Neuronal stem cell (in vitro differentiated cells): ENCODE data around the gene BLCAP.
"Not testable (repeated sequence)": the region's sequence is repeated elsewhere in the genome, so short reads cannot be mapped to it uniquely, and the experiment has no call there.

ENCODE experiments used
- DNase-seq: peaks from one replicate; pipeline ENCODE4 v3.0.0-alpha.2; 2013; ENCODE audit warnings: low spot score
- H2AFZ ChIP-seq: one replicate; pipeline ENCODE4 v1.6.1; 2013; ENCODE audit warnings: mild to moderate bottlenecking, low read length, inconsistent platforms
- H2AK5ac ChIP-seq: 2 replicates; pipeline ENCODE4 v1.6.1; 2013; ENCODE audit warnings: low read depth, mild to moderate bottlenecking, inconsistent platforms, low read length, moderate library complexity, mixed read lengths
- H2BK120ac ChIP-seq: 2 replicates; pipeline ENCODE4 v1.6.1; 2013; ENCODE audit warnings: low read depth, mild to moderate bottlenecking, inconsistent platforms, low read length, moderate library complexity, mixed read lengths
- H2BK12ac ChIP-seq: one replicate; pipeline ENCODE4 v1.6.1; 2013; ENCODE audit warnings: low read length, inconsistent platforms
- H2BK15ac ChIP-seq: 2 replicates; pipeline ENCODE4 v1.6.1; 2013; ENCODE audit warnings: mild to moderate bottlenecking, low read length, inconsistent platforms, mixed read lengths
- H2BK5ac ChIP-seq: one replicate; pipeline ENCODE4 v1.6.1; 2013; ENCODE audit warnings: inconsistent platforms, mild to moderate bottlenecking, low read length, moderate library complexity
- H3K14ac ChIP-seq: one replicate; pipeline ENCODE4 v1.6.1; 2013; ENCODE audit warnings: low read length, inconsistent platforms
- H3K18ac ChIP-seq: 2 replicates; pipeline ENCODE4 v1.6.1; 2013; ENCODE audit warnings: low read length, inconsistent platforms
- H3K23ac ChIP-seq: 2 replicates; pipeline ENCODE4 v1.6.1; 2013; ENCODE audit warnings: low read depth, mild to moderate bottlenecking, mixed read lengths, low read length, inconsistent platforms; ENCODE audit not compliant: poor library complexity
- H3K27ac ChIP-seq: replicated peaks from 3 replicates; pipeline ENCODE4 v1.5.1; 2013; ENCODE audit warnings: low read length, inconsistent platforms
- H3K27me3 ChIP-seq, 3 experiments: 2 replicates each; pipeline ENCODE4 v1.6.1; 2013; ENCODE audit warnings: low read length in 3 of 3, mild to moderate bottlenecking in 2 of 3, inconsistent platforms in 1 of 3, low read depth in 1 of 3, mixed read lengths in 1 of 3, moderate library complexity in 1 of 3; ENCODE audit not compliant: control insufficient read depth in 3 of 3, insufficient read depth in 3 of 3
- H3K36me3 ChIP-seq, 2 donors: replicated peaks in 1 of 2; 2 replicates each; pipeline ENCODE4 v1.6.1; 2013; ENCODE audit warnings: low read length in 2 of 2; ENCODE audit not compliant: control insufficient read depth in 2 of 2, insufficient read depth in 2 of 2
- H3K4ac ChIP-seq: 2 replicates; pipeline ENCODE4 v1.6.1; 2013; ENCODE audit warnings: inconsistent platforms, mild to moderate bottlenecking, low read length, moderate library complexity
- H3K4me1 ChIP-seq, 2 donors: 1 replicate in 1 of 2; 2 replicates in 1 of 2; pipeline ENCODE4 v1.6.1; 2013; ENCODE audit warnings: low read length in 2 of 2, low read depth in 1 of 2; ENCODE audit not compliant: control insufficient read depth in 2 of 2, insufficient read depth in 1 of 2
- H3K4me2 ChIP-seq: one replicate; pipeline ENCODE4 v1.6.1; 2013; ENCODE audit warnings: mild to moderate bottlenecking, low read length, inconsistent platforms; ENCODE audit not compliant: insufficient read depth, poor library complexity, severe bottlenecking
- H3K4me3 ChIP-seq, 2 donors: 2 replicates each; pipeline ENCODE4 v1.5.1; 2013; ENCODE audit warnings: low read length in 2 of 2, mild to moderate bottlenecking in 2 of 2, inconsistent platforms in 1 of 2, moderate library complexity in 1 of 2
- H3K79me1 ChIP-seq: one replicate; pipeline ENCODE4 v1.6.1; 2013; ENCODE audit warnings: low read depth, mild to moderate bottlenecking, inconsistent platforms, low read length, moderate library complexity
- H3K9ac ChIP-seq: one replicate; pipeline ENCODE4 v1.6.1; 2013; ENCODE audit warnings: mild to moderate bottlenecking, low read depth, low read length, inconsistent platforms; ENCODE audit not compliant: poor library complexity
- H3K9me3 ChIP-seq, 2 donors: replicated peaks in 1 of 2; 2 replicates each; pipeline versions ENCODE3 to v1.6.1; 2013; ENCODE audit warnings: low read length in 2 of 2, mild to moderate bottlenecking in 2 of 2, inconsistent platforms in 1 of 2, low read depth in 1 of 2, mixed read lengths in 1 of 2, moderate library complexity in 1 of 2; ENCODE audit not compliant: control insufficient read depth in 2 of 2, insufficient read depth in 1 of 2
- H4K8ac ChIP-seq: one replicate; pipeline ENCODE4 v1.6.1; 2013; ENCODE audit warnings: low read depth, mild to moderate bottlenecking, inconsistent platforms, low read length, moderate library complexity
- H4K91ac ChIP-seq: one replicate; pipeline ENCODE4 v1.6.1; 2013; ENCODE audit warnings: low read length, low read depth, mild to moderate bottlenecking, inconsistent platforms; ENCODE audit not compliant: poor library complexity
- WGBS, 2 donors: extraction: QIAGEN DNeasy Blood & Tissue Kit; methylation state at CpG; one replicate each; pipeline ENCODE4 v1.1.7; 2013; ENCODE audit warnings: missing lambda C conversion rate in 2 of 2, mixed read lengths in 1 of 2; ENCODE audit not compliant: insufficient read length in 2 of 2, insufficient replicate concordance in 1 of 2; ENCODE audit errors: extremely low coverage in 2 of 2; 5-methylcytosine and 5-hydroxymethylcytosine counted together

BLCAP gene

DNA sequence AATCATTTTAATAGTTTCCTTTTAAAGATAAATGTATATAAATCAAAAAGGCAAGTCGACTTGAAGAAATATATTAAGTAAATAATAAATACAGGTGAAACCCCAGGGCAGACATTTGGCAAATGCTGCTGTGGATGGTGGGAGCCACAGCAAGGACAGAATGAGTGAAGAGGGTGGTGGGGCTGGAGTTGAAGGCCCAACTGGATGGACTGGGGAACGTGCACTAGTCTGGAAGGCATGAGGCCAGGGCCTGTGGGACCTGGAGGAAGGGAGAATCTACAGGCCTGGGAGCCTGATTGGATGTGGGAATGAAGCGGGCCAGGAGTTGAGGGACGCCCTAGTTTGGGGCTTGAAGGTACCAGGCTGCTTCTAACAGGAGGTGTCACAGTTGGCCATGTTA, 30.6 kb upstream of the BLCAP start:
- no CpG with 5 or more reads among the region's 4 CpGs for WGBS, 2 donors
- H2AFZ ChIP-seq: no peak overlapping the region
- no peak for DNase-seq

DNA sequence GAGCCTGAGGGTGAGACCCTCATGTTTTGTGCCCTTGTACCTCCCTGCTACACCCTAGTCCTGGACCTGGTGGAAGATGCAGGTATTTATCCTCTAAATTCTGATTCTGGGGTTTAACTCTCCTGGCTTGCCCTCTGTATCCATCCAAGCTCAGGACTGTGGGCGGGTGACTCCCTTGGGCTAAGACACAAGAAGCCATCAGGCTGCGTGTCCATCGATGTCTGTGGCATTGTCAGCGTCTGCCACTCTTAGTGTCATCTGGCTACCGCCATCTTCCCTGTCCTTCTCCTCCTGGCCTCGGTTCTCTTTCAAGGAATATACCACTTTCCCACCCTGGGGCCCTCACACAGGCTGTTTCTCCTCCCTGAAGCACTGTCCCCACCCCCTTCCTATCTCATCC, 28.9 kb upstream of the BLCAP start:
- H2BK120ac ChIP-seq: no peak overlapping the region
- H3K4me3 ChIP-seq: no peak overlapping the region
- no peak overlapping the region for H2AFZ ChIP-seq
- no peak overlapping the region for H3K4me2 ChIP-seq
- H3K4ac ChIP-seq: no peak overlapping the region
- no CpG with 5 or more reads among the region's 6 CpGs for WGBS, 2 donors
- no peak overlapping the region for H4K8ac ChIP-seq
- no peak overlapping the region for H3K9ac ChIP-seq
- H2AK5ac ChIP-seq: no peak overlapping the region
- H3K23ac ChIP-seq: no peak overlapping the region
- no peak overlapping the region for H2BK5ac ChIP-seq
- no peak overlapping the region for H3K18ac ChIP-seq
- peaks cover 0 to 4% (median 0%) of the 10 kb centered on the region in 3 experiments for H3K27me3 ChIP-seq
- no peaks in the 10 kb centered on the region for H3K9me3 ChIP-seq
- no peak overlapping the region for H3K14ac ChIP-seq
- no peak for DNase-seq
- no peak overlapping the region for H3K27ac ChIP-seq
- H3K79me1 ChIP-seq: no peaks in the 10 kb centered on the region
- no peaks in the 10 kb centered on the region for H3K36me3 ChIP-seq
- H4K91ac ChIP-seq: no peak overlapping the region
- peaks cover 0 to 5% of the 10 kb centered on the region in 2 donors for H3K4me1 ChIP-seq
- no peak overlapping the region for H2BK12ac ChIP-seq
- H2BK15ac ChIP-seq: no peak overlapping the region

More for the DNA sequence above, 30.6 kb upstream of the BLCAP start:
- Histone ChIP-seq H2BK5ac (no peak overlapping the region), H3K9me3 (no peaks in the 10 kb centered on the region), H3K18ac (no peak overlapping the region), H2BK120ac (no peak overlapping the region), H3K36me3 (no peaks in the 10 kb centered on the region), H3K23ac (no peak overlapping the region), H3K27me3 (peaks cover 0 to 6% (median 0%) of the 10 kb centered on the region in 3 experiments), H3K4me3 (no peak overlapping the region), H3K4me1 (peaks cover 0 to 5% of the 10 kb centered on the region in 2 donors), H2BK12ac (no peak overlapping the region), H3K9ac (no peak overlapping the region), H3K4ac (no peak overlapping the region), H3K27ac (no peak overlapping the region), H3K79me1 (no peaks in the 10 kb centered on the region), H3K14ac (no peak overlapping the region), H3K4me2 (no peak overlapping the region), H4K91ac (no peak overlapping the region), H2BK15ac (no peak overlapping the region), H4K8ac (no peak overlapping the region), H2AK5ac (no peak overlapping the region)

DNA sequence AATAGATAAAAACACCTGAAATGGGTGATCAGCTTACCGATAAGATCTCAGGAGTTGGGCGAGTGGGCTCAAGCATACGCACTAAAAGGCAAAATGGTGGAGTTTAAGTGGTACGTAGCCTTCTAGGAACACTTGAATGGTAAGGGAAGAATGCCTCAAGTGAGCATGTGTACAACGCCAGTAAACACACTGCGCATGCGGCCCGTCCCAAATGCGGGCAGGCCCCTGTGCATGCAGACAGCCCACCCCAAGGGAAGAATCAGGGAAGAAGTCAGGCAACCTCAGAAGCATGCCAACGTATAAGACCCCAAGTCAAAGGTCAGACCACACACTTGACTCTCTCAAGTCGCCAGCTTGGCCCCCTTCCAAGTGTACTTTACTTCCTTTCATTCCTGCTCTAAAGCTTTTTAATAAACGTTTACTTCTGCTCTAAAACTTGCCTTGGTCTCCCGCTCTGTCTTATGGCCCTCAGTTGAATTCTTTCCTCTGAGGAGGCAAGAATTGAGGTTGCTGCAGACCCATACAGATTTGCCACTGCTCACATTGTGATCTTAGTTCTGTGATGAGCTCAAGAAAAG, 27.1 kb upstream of the BLCAP start:
- WGBS, 2 donors: no CpG with 5 or more reads among the region's 13 CpGs
- H2BK12ac ChIP-seq: not testable (repeated sequence)

DNA sequence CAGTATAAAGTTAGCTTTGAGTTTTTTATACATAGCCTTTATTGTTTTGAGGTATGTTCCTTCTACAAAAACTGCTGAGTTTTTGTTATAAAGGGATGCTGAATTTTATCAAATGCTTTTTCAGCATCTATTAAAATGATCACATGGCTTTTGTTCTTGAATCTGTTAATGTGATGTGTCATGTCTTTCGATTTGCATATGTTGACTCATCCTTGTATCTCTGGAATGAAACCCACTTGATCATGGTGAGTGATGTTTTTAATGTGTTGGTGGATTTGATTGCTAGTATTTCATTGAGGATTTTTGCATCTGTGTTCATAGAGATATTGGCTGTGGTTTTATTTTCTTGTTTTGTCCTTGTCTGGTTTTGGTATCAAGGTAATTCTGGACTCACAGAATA, 24.7 kb upstream of the BLCAP start:
- Histone ChIP-seq H3K9ac (no peak overlapping the region), H3K4ac (no peak overlapping the region), H2BK5ac (no peak overlapping the region), H2BK120ac (no peak overlapping the region), H3K36me3 (no peaks in the 10 kb centered on the region), H3K4me3 (no peak overlapping the region), H3K14ac (no peak overlapping the region), H4K91ac (no peak overlapping the region), H3K18ac (no peak overlapping the region), H3K9me3 (no peaks in the 10 kb centered on the region), H3K79me1 (no peaks in the 10 kb centered on the region), H2AK5ac (no peak overlapping the region), H2BK15ac (no peak overlapping the region), H3K23ac (no peak overlapping the region), H3K4me1 (no peaks in the 10 kb centered on the region), H2AFZ (no peak overlapping the region), H3K27ac (no peak overlapping the region), H3K27me3 (peaks cover 0 to 4% (median 0%) of the 10 kb centered on the region in 3 experiments), H4K8ac (no peak overlapping the region), H2BK12ac (no peak overlapping the region), H3K4me2 (no peak overlapping the region)
- WGBS, 2 donors: no CpG with 5 or more reads among the region's 1 CpG
- DNase-seq: no peak

More for the DNA sequence above, 27.1 kb upstream of the BLCAP start:
- not testable (repeated sequence) for H3K27ac ChIP-seq, H3K4me2 ChIP-seq, H3K4me3 ChIP-seq, H4K91ac ChIP-seq, H2BK15ac ChIP-seq, DNase-seq, H2BK5ac ChIP-seq, H3K9ac ChIP-seq, H3K9me3 ChIP-seq, H2AFZ ChIP-seq, H3K18ac ChIP-seq, H3K23ac ChIP-seq, H3K4ac ChIP-seq, H2BK120ac ChIP-seq, H4K8ac ChIP-seq, H3K14ac ChIP-seq, H3K79me1 ChIP-seq, H2AK5ac ChIP-seq, H3K36me3 ChIP-seq, H3K27me3 ChIP-seq, H3K4me1 ChIP-seq
